OCI-M2 (cell line): ENCODE results near the gene TTLL5.

Source experiments
- DNase-seq: peaks from one replicate; lab custom pipeline; 2025; ENCODE audit not compliant: unreplicated experiment; lab: John Stamatoyannopoulos, UW

The TTLL5 gene

GRCh38 chr14:75660630-75661498 lies at the start of gene TTLL5, which contains the start of gene ERG28:
Gene TTLL5, plus strand, starts transcription at chr14:75661246. Its CDS starts 1,904 bp downstream, at chr14:75663150.
Gene ERG28, minus strand, starts transcription at chr14:75660876. Its CDS starts 3,374 bp downstream, at chr14:75657502.
- peak; percentile 96 for DNase-seq

GRCh38 chr14:75612157-75612556 lies 48.9 kb upstream of the TTLL5 start:
- no peak for DNase-seq

GRCh38 chr14:75614179-75614578 lies 46.9 kb upstream of the TTLL5 start:
- no peak for DNase-seq

GRCh38 chr14:75615200-75615599 lies 45.8 kb upstream of the TTLL5 start:
- DNase-seq, result no peak

- no peak for DNase-seq
Measured at GRCh38 chr14:75619548-75619947, 41.5 kb upstream of the TTLL5 start.

GRCh38 chr14:75625034-75625433 lies 36.0 kb upstream of the TTLL5 start:
- DNase-seq, result no peak

GRCh38 chr14:75626396-75626795 lies 34.6 kb upstream of the TTLL5 start:
- DNase-seq, result no peak

- DNase-seq, result no peak
Measured at GRCh38 chr14:75626863-75627262, 34.2 kb upstream of the TTLL5 start.

GRCh38 chr14:75627406-75627805 lies 33.6 kb upstream of the TTLL5 start:
- DNase-seq, result no peak

GRCh38 chr14:75628816-75629215 lies 32.2 kb upstream of the TTLL5 start:
- DNase-seq, result no peak

- no peak for DNase-seq
Measured at GRCh38 chr14:75630695-75631452, 30.2 kb upstream of the TTLL5 start.

- no peak for DNase-seq
Measured at GRCh38 chr14:75631453-75631831, 29.6 kb upstream of the TTLL5 start.

GRCh38 chr14:75634848-75635247 lies 26.2 kb upstream of the TTLL5 start:
- DNase-seq, result no peak

- DNase-seq, result no peak
Measured at GRCh38 chr14:75636100-75636692, 24.9 kb upstream of the TTLL5 start.

- DNase-seq, result no peak
Measured at GRCh38 chr14:75640876-75641275, 20.2 kb upstream of the TTLL5 start.

- no peak for DNase-seq
Measured at GRCh38 chr14:75643985-75644384, 17.1 kb upstream of the TTLL5 start.

- DNase-seq, result no peak
Measured at GRCh38 chr14:75645056-75645455, 16.0 kb upstream of the TTLL5 start.

- no peak for DNase-seq
Measured at GRCh38 chr14:75646762-75647161, 14.3 kb upstream of the TTLL5 start.

GRCh38 chr14:75647640-75648039 lies 13.4 kb upstream of the TTLL5 start:
- no peak for DNase-seq

GRCh38 chr14:75648066-75648838 lies 12.8 kb upstream of the TTLL5 start:
- no peak for DNase-seq

- DNase-seq, result no peak
Measured at GRCh38 chr14:75649337-75649736, 11.7 kb upstream of the TTLL5 start.
